ENCODE results near the gene HECW1. TPM values are rescaled to one million over a fixed set of nuclear protein-coding genes. Genes with fewer than 3 reads are reported as not detected.

HECW1 gene
- total and polyA plus RNA-seq, 2 of the 8 experiments (the other 6 are each of a cell fraction or from before 2014, with no cell fraction given): 2.9 to 12.7 TPM

GRCh38 chr7:43077285-43077684, 35.2 kb upstream of the HECW1 start:
- Histone ChIP-seq H3K23ac (ENCODE audit: insufficient read length) (no peak overlapping the region), H4K20me1 (replicated peaks in 1 of 2; ENCODE audit: control insufficient read depth in 1 of 2, insufficient read depth in 2 of 2, low read length in 2 of 2) (no peaks in the 10 kb centered on the region), H3K14ac (ENCODE audit: insufficient read length) (no peak overlapping the region), H2BK5ac (ENCODE audit: low read depth, low read length) (0 out of 2 replicates have a peak overlapping the region, but pooled peaks have one; percentile 39), H3K36me3 (ENCODE audit: control insufficient read depth in 2 of 4, insufficient read depth in 4 of 4, low read length in 3 of 4) (no peaks in the 10 kb centered on the region), H2BK12ac (ENCODE audit: low read depth, low read length) (no peak overlapping the region), H3K4me3 (ENCODE audit: extremely low read depth in 1 of 4, insufficient read depth in 2 of 4, low read depth in 3 of 4, low read length in 4 of 4) (no peak overlapping the region), H3K56ac (replicated peaks; ENCODE audit: insufficient read length, low read depth, low read length) (no peak overlapping the region), H3K4me2 (ENCODE audit: insufficient read depth in 1 of 2, low read depth in 2 of 2, low read length in 2 of 2) (peak overlapping the region in 1 of 2 experiments; percentile 43; a peak in 1 of 4 replicates), H3K79me2 (ENCODE audit: control insufficient read depth in 1 of 2, insufficient read depth in 2 of 2, low read length in 2 of 2) (no peaks in the 10 kb centered on the region), H4K91ac (replicated peaks; ENCODE audit: insufficient read length, low read length) (peak overlapping the region; percentile 71), H3K79me1 (ENCODE audit: low read depth, low read length) (no peaks in the 10 kb centered on the region), H3K4ac (replicated peaks; ENCODE audit: insufficient read length, low read depth, low read length) (no peak overlapping the region), H3K4me1 (replicated peaks in 1 of 4; ENCODE audit: control insufficient read depth in 3 of 4, insufficient read depth in 4 of 4, low read length in 3 of 4) (peaks cover 3 to 5% (median 3%) of the 10 kb centered on the region in 4 experiments; a peak in 5 of 7 replicates), H4K8ac (ENCODE audit: extremely low read depth, insufficient read depth, low read length) (no peak overlapping the region; the same call in 1 of the 2 replicates), H3K9me3 (ENCODE audit: insufficient read depth in 2 of 2, low read depth in 1 of 2, low read length in 1 of 2) (no peaks in the 10 kb centered on the region), H3K9ac (replicated peaks in 1 of 4; ENCODE audit: extremely low read depth in 1 of 4, low read depth in 3 of 4, low read length in 3 of 4) (no peak overlapping the region; a peak in 1 of 7 replicates), H3K27me3 (replicated peaks in 1 of 4; ENCODE audit: control insufficient read depth in 3 of 4, extremely low read depth in 1 of 4, insufficient read depth in 3 of 4, low read length in 3 of 4) (no peaks in the 10 kb centered on the region), H3K23me2 (ENCODE audit: low read depth, low read length) (no peaks in the 10 kb centered on the region), H2AFZ (ENCODE audit: low read length) (no peak overlapping the region), H3K27ac (ENCODE audit: low read depth, low read length) (no peak overlapping the region), H2BK20ac (ENCODE audit: low read length) (no peak overlapping the region), H2AK5ac (ENCODE audit: low read depth, low read length) (no peak overlapping the region), H2BK120ac (replicated peaks; ENCODE audit: low read depth, low read length) (no peak overlapping the region), H2BK15ac (ENCODE audit: low read length) (no peak overlapping the region), H4K5ac (ENCODE audit: insufficient read length, low read depth, low read length) (no peak overlapping the region), H3K18ac (ENCODE audit: extremely low read depth, low read length) (peak overlapping the region; percentile 81; the same call in 1 of the 2 replicates)
- DNase-seq (ENCODE audit: low read depth in 1 of 2, low spot score in 2 of 2) (no peak), FAIRE-seq (no peak)
- no peak for TF ChIP-seq TCF12 (IDR thresholded peaks at IDR 0.05; ENCODE audit: low read depth, low read length)
- no peak for TF ChIP-seq TAF1 (IDR thresholded peaks at IDR 0.05; ENCODE audit: low read depth, low read length)
- TF ChIP-seq SAP30 (IDR thresholded peaks at IDR 0.05; ENCODE audit: insufficient read depth, insufficient replicate concordance, low read length): no peak
- TF ChIP-seq ZNF274 (IDR thresholded peaks at IDR 0.05; ENCODE audit: borderline replicate concordance, extremely low read depth, low read length): no peak
- ChIA-PET POLR2A (ENCODE audit: partially characterized antibody) (interaction anchor here (0.6 to 2.3 kb wide), 6 partner anchors 21 to 217 kb away, joined by 3 to 5 read pairs (median 4); no protein-coding TSS in a partner anchor), CTCF (ENCODE audit: partially characterized antibody) (interaction anchor here (0.6 to 5.8 kb wide), 9 partner anchors 11 to 1036 kb away, joined by 3 to 38 read pairs (median 4); no protein-coding TSS in a partner anchor)
- 72% methylated on average over 9 of the region's 9 CpGs; no CpG with 5 or more reads in 1 of the 2 experiments for whole genome bisulfite sequencing, 2 experiments (ENCODE audit: extremely low coverage in 1 of 2, insufficient coverage in 1 of 2, insufficient read length in 1 of 2, insufficient replicate concordance in 2 of 2, low coverage in 1 of 2, low lambda C conversion rate in 2 of 2, missing lambda C conversion rate in 1 of 2)

Data from H1 (cell line).